Ectodermal cell (in vitro differentiated cells): ENCODE results near the gene FRMD4B.

ENCODE experiments used
- H3K27ac ChIP-seq: 2 replicates; pipeline ENCODE4 v1.7.0; 2013; ENCODE audit warnings: mild to moderate bottlenecking, low read depth, low read length; ENCODE audit not compliant: insufficient read depth, poor library complexity, severe bottlenecking
- H3K27me3 ChIP-seq: 2 replicates; pipeline ENCODE4 v1.7.0; 2013; ENCODE audit warnings: mild to moderate bottlenecking, low read length; ENCODE audit not compliant: insufficient read depth, control insufficient read depth, poor library complexity, severe bottlenecking
- H3K36me3 ChIP-seq: one replicate; pipeline ENCODE4 v1.7.0; 2013; ENCODE audit warnings: low read length; ENCODE audit not compliant: control insufficient read depth, insufficient read depth
- H3K4me1 ChIP-seq: one replicate; pipeline ENCODE4 v1.7.0; 2013; ENCODE audit warnings: low read length; ENCODE audit not compliant: control insufficient read depth, insufficient read depth
- H3K4me3 ChIP-seq: 2 replicates; pipeline ENCODE4 v1.7.0; 2013; ENCODE audit warnings: low read depth, low read length, control low read depth; ENCODE audit not compliant: insufficient read depth
- H3K9me3 ChIP-seq: 2 replicates; pipeline ENCODE4 v1.7.0; 2013; ENCODE audit warnings: mild to moderate bottlenecking, low read length, moderate library complexity; ENCODE audit not compliant: control insufficient read depth
- WGBS, 2 experiments: methylation state at CpG; one replicate each; pipeline ENCODE4 v1.1.7; 2013; ENCODE audit warnings: missing lambda C conversion rate in 2 of 2; 5-methylcytosine and 5-hydroxymethylcytosine counted together

Gene FRMD4B

DNA sequence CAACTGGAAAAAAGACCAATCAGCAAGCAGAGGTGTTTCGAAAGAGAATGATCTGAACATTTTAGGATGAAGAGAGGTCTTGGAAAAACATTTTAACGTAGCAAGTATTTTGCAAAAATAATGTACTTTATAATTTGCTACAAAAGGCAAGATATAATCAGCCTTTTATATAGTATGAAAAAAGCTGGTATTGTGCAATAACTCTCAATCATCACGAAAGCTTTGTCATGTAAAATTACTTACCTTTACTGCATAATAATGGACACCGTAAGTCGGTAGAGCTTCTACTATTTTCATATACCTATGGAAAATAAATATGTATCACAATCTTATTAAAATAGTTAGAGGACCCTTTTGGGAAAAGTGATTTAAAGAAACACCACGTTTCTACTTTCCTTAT, 167.8 kb downstream of the FRMD4B start:
- Histone ChIP-seq H3K4me1 (no peaks in the 10 kb centered on the region), H3K36me3 (no peaks in the 10 kb centered on the region), H3K27me3 (no peaks in the 10 kb centered on the region), H3K27ac (no peak overlapping the region), H3K9me3 (no peaks in the 10 kb centered on the region), H3K4me3 (no peak overlapping the region)
- 99 to 100% methylated on average over 1 to 5 of the region's 6 CpGs for WGBS, 2 experiments

- no peak overlapping the region for H3K4me3 ChIP-seq
- no peaks in the 10 kb centered on the region for H3K4me1 ChIP-seq
- H3K27me3 ChIP-seq: no peaks in the 10 kb centered on the region
- H3K9me3 ChIP-seq: no peaks in the 10 kb centered on the region
- 58 to 77% methylated on average over 3 to 5 of the region's 5 CpGs for WGBS, 2 experiments
- H3K27ac ChIP-seq: no peak overlapping the region
- no peaks in the 10 kb centered on the region for H3K36me3 ChIP-seq
These were observed 168.9 kb downstream of the FRMD4B start for GRCh38 chr3:69216981-69217380.

GRCh38 chr3:69214241-69214640, 171.6 kb downstream of the FRMD4B start:
- Histone ChIP-seq H3K27ac (no peak overlapping the region), H3K36me3 (no peaks in the 10 kb centered on the region), H3K9me3 (no peaks in the 10 kb centered on the region), H3K4me1 (no peaks in the 10 kb centered on the region), H3K27me3 (no peaks in the 10 kb centered on the region), H3K4me3 (no peak overlapping the region)
- WGBS, 2 experiments: 57 to 59% methylated on average over 3 of the region's 3 CpGs

- no peaks in the 10 kb centered on the region for H3K36me3 ChIP-seq
- no peaks in the 10 kb centered on the region for H3K27me3 ChIP-seq
- no peaks in the 10 kb centered on the region for H3K9me3 ChIP-seq
- 88 to 95% methylated on average over 3 of the region's 3 CpGs for WGBS, 2 experiments
- no peak overlapping the region for H3K4me3 ChIP-seq
- no peaks in the 10 kb centered on the region for H3K4me1 ChIP-seq
- no peak overlapping the region for H3K27ac ChIP-seq
These were observed 173.3 kb downstream of the FRMD4B start for GRCh38 chr3:69212411-69213160.

GRCh38 chr3:69210068-69210730, 175.7 kb downstream of the FRMD4B start:
- Histone ChIP-seq H3K4me3 (no peak overlapping the region), H3K4me1 (no peaks in the 10 kb centered on the region), H3K36me3 (no peaks in the 10 kb centered on the region), H3K27me3 (no peaks in the 10 kb centered on the region), H3K9me3 (no peaks in the 10 kb centered on the region), H3K27ac (no peak overlapping the region)
- 96 to 97% methylated on average over 4 to 5 of the region's 5 CpGs for WGBS, 2 experiments

GRCh38 chr3:69209413-69209812, 176.5 kb downstream of the FRMD4B start:
- Histone ChIP-seq H3K4me3 (no peak overlapping the region), H3K36me3 (no peaks in the 10 kb centered on the region)

DNA sequence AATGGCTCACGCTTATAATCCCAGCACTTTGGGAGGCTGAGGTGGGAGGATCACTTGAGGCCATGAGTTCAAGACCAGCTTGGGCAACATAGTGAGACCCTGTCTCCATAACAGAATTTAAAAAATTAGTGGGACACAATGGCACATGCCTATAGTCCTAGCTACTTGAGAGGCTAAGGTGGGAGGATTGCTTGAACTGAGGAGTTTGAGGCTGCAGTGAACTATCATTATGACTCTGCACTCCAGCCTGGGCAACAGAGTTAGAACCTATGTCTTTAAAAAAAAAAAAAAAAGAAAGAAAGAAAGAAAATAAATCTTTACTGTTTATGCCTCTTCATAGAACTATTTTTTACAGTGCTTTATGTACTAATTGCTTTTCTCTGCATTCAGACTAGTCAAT, 178.9 kb downstream of the FRMD4B start:
- no peaks in the 10 kb centered on the region for H3K4me1 ChIP-seq
- H3K27me3 ChIP-seq: no peaks in the 10 kb centered on the region
- 91 to 94% methylated on average over 1 of the region's 1 CpG for WGBS, 2 experiments
- no peak overlapping the region for H3K4me3 ChIP-seq
- no peaks in the 10 kb centered on the region for H3K9me3 ChIP-seq
- no peak overlapping the region for H3K27ac ChIP-seq
- no peaks in the 10 kb centered on the region for H3K36me3 ChIP-seq

More at GRCh38 chr3:69209413-69209812, 176.5 kb downstream of the FRMD4B start:
- H3K27me3 ChIP-seq: no peaks in the 10 kb centered on the region
- no peaks in the 10 kb centered on the region for H3K4me1 ChIP-seq
- H3K9me3 ChIP-seq: no peaks in the 10 kb centered on the region
- no peak overlapping the region for H3K27ac ChIP-seq

DNA sequence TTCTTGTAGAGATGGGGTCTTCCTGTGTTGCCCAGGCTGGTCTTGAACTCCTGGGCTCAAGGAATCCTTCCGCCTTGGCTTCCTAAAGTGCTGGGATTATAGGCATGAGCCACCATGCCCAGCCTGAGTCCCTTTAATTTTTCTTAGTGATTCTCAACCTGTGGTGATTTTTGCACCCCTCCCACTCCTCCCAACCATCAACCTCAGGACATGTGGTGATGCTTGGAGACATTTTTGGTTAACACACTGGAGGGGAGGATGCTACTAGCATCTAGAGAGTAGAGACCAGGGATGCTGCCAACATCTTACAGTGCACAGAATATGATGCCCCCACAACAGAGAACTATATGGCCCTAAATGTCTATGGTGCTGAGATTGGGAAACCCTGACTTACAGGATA, 180.5 kb downstream of the FRMD4B start:
- Histone ChIP-seq H3K36me3 (no peaks in the 10 kb centered on the region), H3K27me3 (no peaks in the 10 kb centered on the region), H3K27ac (no peak overlapping the region), H3K9me3 (no peaks in the 10 kb centered on the region), H3K4me1 (peaks cover 6% of the 10 kb centered on the region), H3K4me3 (no peak overlapping the region)
- 87 to 100% methylated on average over 1 of the region's 1 CpG for WGBS, 2 experiments

- WGBS, 2 experiments: 93 to 95% methylated on average over 7 to 8 of the region's 8 CpGs
- Histone ChIP-seq H3K27ac (no peak overlapping the region), H3K4me3 (no peak overlapping the region), H3K4me1 (peaks cover 6% of the 10 kb centered on the region), H3K9me3 (no peaks in the 10 kb centered on the region), H3K27me3 (no peaks in the 10 kb centered on the region), H3K36me3 (no peaks in the 10 kb centered on the region)
These were observed 181.5 kb downstream of the FRMD4B start for GRCh38 chr3:69204315-69204957.

DNA sequence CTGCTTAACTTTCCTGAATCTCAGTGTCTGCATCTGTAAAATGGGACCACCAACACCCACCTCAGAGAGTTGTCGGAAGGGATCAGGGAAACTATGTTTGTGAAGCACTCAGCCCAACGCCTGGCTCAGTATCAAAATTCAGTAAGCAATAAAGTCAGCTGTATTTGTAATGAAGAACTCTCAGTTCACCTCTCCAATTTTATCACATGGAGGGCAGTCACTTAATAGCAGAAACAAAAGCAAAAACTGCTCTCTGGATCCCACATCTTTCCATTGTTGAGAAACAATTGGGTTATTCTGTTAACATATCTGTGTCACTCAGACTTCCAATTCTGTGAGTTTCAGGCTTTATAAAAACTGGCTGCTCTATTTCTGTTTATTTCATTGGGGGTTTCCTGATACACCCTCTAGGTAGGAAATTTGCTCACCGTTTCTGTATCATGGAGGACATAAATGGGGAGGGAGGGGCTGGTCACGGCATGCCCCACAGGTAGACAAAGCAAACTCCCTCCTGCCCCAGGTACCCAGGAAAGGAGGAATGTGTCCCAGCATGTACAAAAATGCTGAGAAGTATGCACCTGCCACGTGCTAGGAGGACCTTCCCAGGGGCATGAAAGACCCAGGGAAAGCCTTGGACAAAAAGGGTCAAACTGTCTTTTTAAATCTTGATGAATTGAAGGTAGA, 182.1 kb downstream of the FRMD4B start:
- WGBS, 2 experiments: 76 to 83% methylated on average over 5 of the region's 5 CpGs
- no peaks in the 10 kb centered on the region for H3K27me3 ChIP-seq
- H3K27ac ChIP-seq: no peak overlapping the region
- peaks cover 6% of the 10 kb centered on the region for H3K4me1 ChIP-seq
- no peak overlapping the region for H3K4me3 ChIP-seq
- H3K9me3 ChIP-seq: no peaks in the 10 kb centered on the region
- H3K36me3 ChIP-seq: no peaks in the 10 kb centered on the region
